ENCODE results near the gene ARHGEF10L. TPM values are rescaled to one million over a fixed set of nuclear protein-coding genes. Genes with fewer than 3 reads are reported as not detected.
A peak's percentile ranks its signal among the peaks of the same experiment; 100 is the strongest.

Gene ARHGEF10L
- total and polyA plus RNA-seq, 5 donors from 2014 or later, result not detected

DNA sequence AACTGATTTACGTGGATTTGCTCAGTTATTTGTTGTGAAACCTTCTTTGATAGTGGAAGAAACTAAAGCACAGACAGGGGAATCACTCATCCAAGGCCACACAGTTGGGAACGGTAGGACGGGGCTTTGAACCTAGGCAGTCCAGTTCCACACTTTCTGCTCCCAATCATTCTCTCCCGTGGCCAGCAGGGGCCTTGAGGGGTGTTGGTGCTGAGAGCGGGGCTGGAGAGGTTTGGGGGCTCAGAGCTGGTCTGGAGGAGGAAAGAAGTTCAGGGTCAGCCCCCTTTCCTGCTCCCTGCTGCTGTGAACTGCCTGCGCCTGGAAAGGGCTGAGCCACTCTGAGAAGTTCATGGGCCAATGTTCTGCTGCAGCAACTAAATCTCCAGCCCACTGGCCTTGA lies 184.2 kb downstream of the ARHGEF10L start:
- no peaks in the 10 kb centered on the region for H3K27me3 ChIP-seq (ENCODE audit: control insufficient read depth, insufficient read depth, low read length)
- no peaks in the 10 kb centered on the region for H3K4me1 ChIP-seq (ENCODE audit: control insufficient read depth, insufficient read depth, low read length, poor library complexity, severe bottlenecking)
- no peaks in the 10 kb centered on the region for H3K9me3 Mint-ChIP-seq
- no peak overlapping the region for H3K27ac ChIP-seq (ENCODE audit: insufficient read depth, low read length, poor library complexity, severe bottlenecking)
- H3K9me3 ChIP-seq (ENCODE audit: control insufficient read depth in 2 of 2, low read length in 2 of 2), result no peaks in the 10 kb centered on the region
- H3K27me3 Mint-ChIP-seq, result no peaks in the 10 kb centered on the region
- no peak overlapping the region for H3K4me3 ChIP-seq (ENCODE audit: low read depth, low read length)
- H3K36me3 ChIP-seq (ENCODE audit: control insufficient read depth, insufficient read depth, low read length), result no peaks in the 10 kb centered on the region
- no peak overlapping the region for H3K4me3 Mint-ChIP-seq
- no peak for ATAC-seq (ENCODE audit: low read depth in 2 of 2)
- H3K4me1 Mint-ChIP-seq, result peaks cover 0 to 2% (median 0%) of the 10 kb centered on the region in 4 donors
- no peaks in the 10 kb centered on the region for H3K36me3 Mint-ChIP-seq
- DNase-seq, result no peak
- H3K27ac Mint-ChIP-seq, result no peak overlapping the region

DNA sequence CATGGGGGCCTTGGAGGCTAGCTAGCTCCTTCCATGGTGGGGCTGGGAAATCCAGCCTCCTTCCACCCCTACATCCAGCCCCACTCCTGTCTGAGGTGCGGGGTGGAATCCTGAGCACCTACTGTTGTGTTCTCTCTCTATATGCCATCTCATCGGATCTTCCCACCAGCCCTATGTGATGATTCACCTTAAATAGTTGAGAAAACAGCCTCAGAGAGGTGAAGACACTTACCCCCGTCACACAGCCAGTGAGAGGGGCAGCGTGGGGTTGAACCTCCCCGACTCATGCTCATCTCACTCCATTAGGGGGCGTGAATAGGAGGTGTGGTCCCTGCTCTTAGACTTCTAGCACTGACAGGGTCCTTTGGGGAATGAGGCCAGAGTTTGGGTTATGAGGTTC lies 184.7 kb downstream of the ARHGEF10L start:
- Mint-ChIP-seq H3K4me1 (peaks cover 0 to 2% (median 0%) of the 10 kb centered on the region in 4 donors), H3K27me3 (no peaks in the 10 kb centered on the region), H3K9me3 (peaks cover 0 to 2% (median 0%) of the 10 kb centered on the region in 7 donors), H3K27ac (no peak overlapping the region), H3K36me3 (no peaks in the 10 kb centered on the region), H3K4me3 (no peak overlapping the region)
- Histone ChIP-seq H3K4me3 (ENCODE audit: low read depth, low read length) (no peak overlapping the region), H3K9me3 (ENCODE audit: control insufficient read depth in 2 of 2, low read length in 2 of 2) (no peaks in the 10 kb centered on the region), H3K27me3 (ENCODE audit: control insufficient read depth, insufficient read depth, low read length) (no peaks in the 10 kb centered on the region), H3K27ac (ENCODE audit: insufficient read depth, low read length, poor library complexity, severe bottlenecking) (no peak overlapping the region), H3K4me1 (ENCODE audit: control insufficient read depth, insufficient read depth, low read length, poor library complexity, severe bottlenecking) (no peaks in the 10 kb centered on the region), H3K36me3 (ENCODE audit: control insufficient read depth, insufficient read depth, low read length) (no peaks in the 10 kb centered on the region)
- ATAC-seq (ENCODE audit: low read depth in 2 of 2), result no peak
- DNase-seq, result no peak

DNA sequence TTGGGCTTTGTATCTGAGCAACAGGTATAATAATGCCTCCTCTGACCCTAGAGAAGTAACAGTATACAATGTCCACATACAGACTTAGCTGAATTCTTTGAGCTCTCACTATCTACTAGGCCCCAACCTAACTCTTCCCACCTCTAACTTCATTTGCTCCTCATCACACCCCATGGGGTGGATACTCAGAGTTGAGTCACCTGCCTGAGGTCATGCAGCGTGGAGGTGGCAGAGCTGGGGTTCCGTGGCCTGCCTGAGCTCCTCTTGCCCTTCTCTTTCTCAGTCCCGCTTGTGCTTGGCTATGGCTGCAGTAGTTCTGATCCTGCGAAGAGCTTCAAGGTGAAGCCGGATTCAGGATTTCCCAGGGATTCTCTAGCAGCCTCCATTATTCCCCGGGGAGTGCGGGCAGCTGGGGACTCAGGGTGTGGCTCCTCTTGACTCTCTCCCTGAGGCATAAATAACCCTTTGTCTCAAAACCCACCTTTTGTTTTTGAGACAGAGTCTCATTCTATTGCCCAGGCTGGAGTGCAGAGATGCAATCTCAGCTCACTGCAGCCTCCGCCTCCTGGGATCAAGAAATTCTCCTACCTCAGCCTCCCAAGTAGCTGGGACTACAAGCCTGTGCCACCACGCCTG lies 185.7 kb downstream of the ARHGEF10L start:
- ATAC-seq (ENCODE audit: low read depth in 2 of 2) (no peak), DNase-seq (no peak)
- Mint-ChIP-seq H3K27me3 (no peaks in the 10 kb centered on the region), H3K4me3 (no peak overlapping the region), H3K9me3 (peaks cover 0 to 2% (median 0%) of the 10 kb centered on the region in 7 donors), H3K4me1 (peaks cover 0 to 2% (median 0%) of the 10 kb centered on the region in 4 donors), H3K27ac (no peak overlapping the region), H3K36me3 (no peaks in the 10 kb centered on the region)
- H3K27ac ChIP-seq (ENCODE audit: insufficient read depth, low read length, poor library complexity, severe bottlenecking), result no peak overlapping the region
- H3K4me3 ChIP-seq (ENCODE audit: low read depth, low read length), result no peak overlapping the region
- H3K9me3 ChIP-seq (ENCODE audit: control insufficient read depth in 2 of 2, low read length in 2 of 2), result no peaks in the 10 kb centered on the region
- no peaks in the 10 kb centered on the region for H3K4me1 ChIP-seq (ENCODE audit: control insufficient read depth, insufficient read depth, low read length, poor library complexity, severe bottlenecking)
- H3K27me3 ChIP-seq (ENCODE audit: control insufficient read depth, insufficient read depth, low read length), result no peaks in the 10 kb centered on the region
- H3K36me3 ChIP-seq (ENCODE audit: control insufficient read depth, insufficient read depth, low read length), result no peaks in the 10 kb centered on the region

DNA sequence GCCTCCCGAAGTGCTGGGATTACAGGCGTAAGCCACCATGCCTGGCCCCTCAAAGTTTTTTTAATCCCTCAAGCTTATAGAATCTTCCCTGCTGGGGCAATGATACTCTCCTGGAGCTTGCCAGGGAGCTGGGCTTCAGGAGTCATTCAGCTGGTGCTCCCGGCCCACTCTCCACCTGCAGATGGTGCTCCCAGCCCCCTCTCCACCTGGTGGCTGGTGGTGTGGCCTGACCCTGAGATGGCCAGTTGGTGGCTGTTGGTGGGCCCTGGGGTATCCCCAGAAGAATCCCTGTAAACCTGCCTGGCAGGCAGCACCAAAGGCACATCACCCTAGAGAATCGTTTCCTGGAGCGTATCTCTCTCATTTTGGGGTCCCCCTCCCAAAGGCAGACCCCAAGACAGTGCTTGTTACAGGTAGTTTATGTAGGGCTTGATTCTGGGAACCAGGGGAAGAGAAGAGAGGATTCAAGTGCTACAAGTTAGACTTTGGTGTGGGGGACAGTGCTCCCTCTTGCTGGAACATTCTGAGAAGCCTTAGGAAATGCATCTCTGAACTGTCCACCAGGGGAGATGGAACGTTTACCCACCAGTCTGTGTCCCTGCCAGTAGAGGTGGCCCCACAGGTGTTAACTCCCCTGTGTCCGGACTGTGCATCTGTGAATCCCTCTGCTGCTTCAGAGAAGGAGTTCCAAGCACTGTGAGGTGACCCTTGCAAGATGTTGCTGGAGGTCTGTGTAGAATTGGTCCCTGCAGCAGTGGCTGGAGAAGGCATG lies 186.5 kb downstream of the ARHGEF10L start:
- Histone ChIP-seq H3K9me3 (ENCODE audit: control insufficient read depth in 2 of 2, low read length in 2 of 2) (no peaks in the 10 kb centered on the region), H3K4me1 (ENCODE audit: control insufficient read depth, insufficient read depth, low read length, poor library complexity, severe bottlenecking) (no peaks in the 10 kb centered on the region), H3K27me3 (ENCODE audit: control insufficient read depth, insufficient read depth, low read length) (no peaks in the 10 kb centered on the region), H3K27ac (ENCODE audit: insufficient read depth, low read length, poor library complexity, severe bottlenecking) (no peak overlapping the region), H3K36me3 (ENCODE audit: control insufficient read depth, insufficient read depth, low read length) (no peaks in the 10 kb centered on the region), H3K4me3 (ENCODE audit: low read depth, low read length) (no peak overlapping the region)
- Mint-ChIP-seq H3K27me3 (no peaks in the 10 kb centered on the region), H3K36me3 (no peaks in the 10 kb centered on the region), H3K4me3 (no peak overlapping the region), H3K4me1 (no peaks in the 10 kb centered on the region), H3K9me3 (peaks cover 0 to 2% (median 0%) of the 10 kb centered on the region in 7 donors), H3K27ac (peak overlapping the region in 1 of 3 donors; percentile 43)
- no peak for DNase-seq
- no peak for ATAC-seq (ENCODE audit: low read depth in 2 of 2)

- H3K27me3 ChIP-seq (ENCODE audit: control insufficient read depth, insufficient read depth, low read length), result no peaks in the 10 kb centered on the region
- no peaks in the 10 kb centered on the region for H3K36me3 Mint-ChIP-seq
- no peak overlapping the region for H3K4me3 Mint-ChIP-seq
- no peaks in the 10 kb centered on the region for H3K9me3 ChIP-seq (ENCODE audit: control insufficient read depth in 2 of 2, low read length in 2 of 2)
- H3K9me3 Mint-ChIP-seq, result peaks cover 0 to 2% (median 0%) of the 10 kb centered on the region in 7 donors
- no peak overlapping the region for H3K27ac ChIP-seq (ENCODE audit: insufficient read depth, low read length, poor library complexity, severe bottlenecking)
- no peaks in the 10 kb centered on the region for H3K4me1 Mint-ChIP-seq
- no peaks in the 10 kb centered on the region for H3K27me3 Mint-ChIP-seq
- no peak for DNase-seq
- no peak overlapping the region for H3K27ac Mint-ChIP-seq
- no peaks in the 10 kb centered on the region for H3K4me1 ChIP-seq (ENCODE audit: control insufficient read depth, insufficient read depth, low read length, poor library complexity, severe bottlenecking)
- no peaks in the 10 kb centered on the region for H3K36me3 ChIP-seq (ENCODE audit: control insufficient read depth, insufficient read depth, low read length)
- no peak overlapping the region for H3K4me3 ChIP-seq (ENCODE audit: low read depth, low read length)
- no peak for ATAC-seq (ENCODE audit: low read depth in 2 of 2)
Measured at GRCh38 chr1:17728123-17728712, 188.7 kb downstream of the ARHGEF10L start.

- no peaks in the 10 kb centered on the region for H3K27me3 ChIP-seq (ENCODE audit: control insufficient read depth, insufficient read depth, low read length)
- Mint-ChIP-seq H3K4me1 (no peaks in the 10 kb centered on the region), H3K27ac (no peak overlapping the region), H3K9me3 (peaks cover 0 to 2% (median 0%) of the 10 kb centered on the region in 7 donors), H3K27me3 (no peaks in the 10 kb centered on the region), H3K4me3 (no peak overlapping the region), H3K36me3 (no peaks in the 10 kb centered on the region)
- no peaks in the 10 kb centered on the region for H3K36me3 ChIP-seq (ENCODE audit: control insufficient read depth, insufficient read depth, low read length)
- H3K4me3 ChIP-seq (ENCODE audit: low read depth, low read length), result no peak overlapping the region
- ATAC-seq (ENCODE audit: low read depth in 2 of 2) (no peak), DNase-seq (no peak)
- H3K27ac ChIP-seq (ENCODE audit: insufficient read depth, low read length, poor library complexity, severe bottlenecking), result no peak overlapping the region
- H3K4me1 ChIP-seq (ENCODE audit: control insufficient read depth, insufficient read depth, low read length, poor library complexity, severe bottlenecking), result no peaks in the 10 kb centered on the region
- no peaks in the 10 kb centered on the region for H3K9me3 ChIP-seq (ENCODE audit: control insufficient read depth in 2 of 2, low read length in 2 of 2)
Measured at GRCh38 chr1:17729248-17729647, 189.8 kb downstream of the ARHGEF10L start.

GRCh38 chr1:17729909-17730308 lies 190.4 kb downstream of the ARHGEF10L start:
- Histone ChIP-seq H3K4me1 (ENCODE audit: control insufficient read depth, insufficient read depth, low read length, poor library complexity, severe bottlenecking) (no peaks in the 10 kb centered on the region), H3K36me3 (ENCODE audit: control insufficient read depth, insufficient read depth, low read length) (no peaks in the 10 kb centered on the region), H3K27me3 (ENCODE audit: control insufficient read depth, insufficient read depth, low read length) (no peaks in the 10 kb centered on the region), H3K4me3 (ENCODE audit: low read depth, low read length) (no peak overlapping the region), H3K9me3 (ENCODE audit: control insufficient read depth in 2 of 2, low read length in 2 of 2) (no peaks in the 10 kb centered on the region), H3K27ac (ENCODE audit: insufficient read depth, low read length, poor library complexity, severe bottlenecking) (no peak overlapping the region)
- ATAC-seq (ENCODE audit: low read depth in 2 of 2) (no peak), DNase-seq (no peak)
- Mint-ChIP-seq H3K27me3 (no peaks in the 10 kb centered on the region), H3K27ac (no peak overlapping the region), H3K4me1 (no peaks in the 10 kb centered on the region), H3K4me3 (peak overlapping the region in 1 of 4 donors; percentile 78), H3K9me3 (peaks cover 0 to 2% (median 0%) of the 10 kb centered on the region in 7 donors), H3K36me3 (no peaks in the 10 kb centered on the region)

Data from CD4-positive, CD25-positive, alpha-beta regulatory T cell (primary cell).